ENCODE measurements around the gene TSPOAP1. TPM values are rescaled to one million over a fixed set of nuclear protein-coding genes. Genes with fewer than 3 reads are reported as not detected.

The TSPOAP1 gene
- polyA plus RNA-seq, 3 donors: 34.2 to 41.1 (median 38.8) TPM

DNA sequence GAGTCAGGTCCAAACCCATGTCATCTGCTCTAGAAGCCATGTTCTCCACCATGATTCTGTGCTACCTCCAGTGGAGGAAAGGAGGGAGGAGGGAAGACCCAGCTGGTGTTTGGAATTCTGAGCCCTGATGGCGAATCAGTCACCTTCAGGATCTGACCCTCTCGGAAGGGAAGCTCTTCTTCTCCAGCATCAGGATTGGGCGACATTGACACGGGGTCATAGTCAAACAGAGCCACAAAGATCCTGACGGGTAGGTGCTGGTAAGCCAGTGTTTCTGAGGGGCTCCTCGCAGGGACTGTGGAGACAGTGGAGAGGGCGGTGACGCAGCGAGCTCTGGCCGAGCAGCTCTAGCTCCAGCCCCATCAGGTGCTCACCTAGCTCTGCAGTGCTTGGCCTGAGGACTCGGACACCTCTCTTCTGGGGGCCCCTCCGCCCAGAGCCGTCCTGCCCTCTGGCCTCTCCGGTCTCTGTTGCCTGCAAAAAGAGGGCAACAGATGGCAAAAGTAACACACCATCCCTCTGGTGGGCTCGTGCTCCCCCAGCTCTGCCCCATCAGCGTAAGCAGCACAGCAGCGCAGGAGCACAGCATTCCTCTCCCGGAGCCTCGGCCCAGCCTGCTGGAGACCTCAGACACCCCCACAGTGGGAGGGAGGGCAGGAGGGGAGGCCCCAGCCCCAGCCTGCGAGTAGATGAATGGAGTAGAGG is 21.0 kb downstream of the TSPOAP1 start:
- no peak for DNase-seq (ENCODE audit: low read depth in 3 of 3, low spot score in 2 of 3)

DNA sequence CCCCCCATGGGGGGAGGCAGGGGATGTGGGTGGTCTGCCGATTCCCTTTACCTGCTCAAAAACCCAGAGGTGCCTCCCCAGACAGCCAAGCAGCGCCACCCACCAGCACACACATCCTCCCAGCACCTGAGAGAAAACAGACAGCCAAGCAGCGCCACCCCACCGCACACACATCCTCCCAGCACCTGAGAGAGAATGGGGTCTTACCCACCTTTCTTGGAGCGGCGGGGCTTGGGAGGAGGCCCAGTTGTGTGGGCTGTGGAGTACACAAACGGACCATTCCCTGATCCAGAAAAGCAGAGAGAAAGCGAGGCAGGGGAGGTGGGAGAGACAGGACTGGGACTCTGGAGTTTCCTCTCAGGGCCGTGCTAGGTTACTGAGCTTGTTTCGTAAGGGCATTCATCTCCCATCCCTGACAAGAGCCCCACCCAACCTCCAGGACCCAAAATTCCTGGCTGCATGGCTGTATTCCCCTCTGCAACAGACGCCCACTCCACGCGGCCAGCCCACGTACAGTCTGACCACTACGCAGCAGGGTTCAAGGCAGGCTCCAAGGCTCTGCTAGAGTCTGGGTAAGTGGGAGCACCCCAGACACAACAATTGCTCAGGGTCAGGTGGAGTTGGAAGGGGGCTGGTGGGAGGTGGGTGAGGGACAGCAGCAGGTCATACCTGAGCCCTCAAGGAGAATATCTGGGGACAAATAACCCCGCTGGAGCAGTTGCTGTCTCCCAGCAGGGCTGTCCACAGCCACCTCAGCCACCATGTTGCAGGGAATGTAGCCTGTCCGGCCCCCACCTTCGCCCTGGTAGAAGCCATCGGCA is 22.3 kb downstream of the TSPOAP1 start:
- no peak for DNase-seq (ENCODE audit: low read depth in 3 of 3, low spot score in 2 of 3)

DNA sequence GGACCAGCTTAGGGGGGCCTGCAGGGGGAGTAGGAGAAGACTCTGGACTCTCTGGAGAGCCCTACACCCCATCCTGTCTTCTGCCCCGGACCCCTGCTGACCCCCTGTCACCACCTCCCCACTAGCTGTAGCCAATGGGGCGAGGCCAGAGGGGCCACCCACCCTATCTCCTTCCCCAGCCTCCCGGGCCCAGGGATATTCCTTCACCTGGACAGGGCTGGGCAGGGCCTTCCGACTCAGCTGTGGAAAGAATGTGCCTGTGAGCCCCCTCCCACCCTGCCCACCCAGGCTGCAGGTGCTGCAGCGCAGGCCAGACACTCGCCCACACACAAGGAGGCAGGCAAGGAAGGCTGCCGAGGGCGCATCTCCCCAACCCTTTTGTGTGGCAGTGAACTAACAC is 23.0 kb downstream of the TSPOAP1 start:
- DNase-seq (ENCODE audit: low read depth in 3 of 3, low spot score in 2 of 3): no peak

DNA sequence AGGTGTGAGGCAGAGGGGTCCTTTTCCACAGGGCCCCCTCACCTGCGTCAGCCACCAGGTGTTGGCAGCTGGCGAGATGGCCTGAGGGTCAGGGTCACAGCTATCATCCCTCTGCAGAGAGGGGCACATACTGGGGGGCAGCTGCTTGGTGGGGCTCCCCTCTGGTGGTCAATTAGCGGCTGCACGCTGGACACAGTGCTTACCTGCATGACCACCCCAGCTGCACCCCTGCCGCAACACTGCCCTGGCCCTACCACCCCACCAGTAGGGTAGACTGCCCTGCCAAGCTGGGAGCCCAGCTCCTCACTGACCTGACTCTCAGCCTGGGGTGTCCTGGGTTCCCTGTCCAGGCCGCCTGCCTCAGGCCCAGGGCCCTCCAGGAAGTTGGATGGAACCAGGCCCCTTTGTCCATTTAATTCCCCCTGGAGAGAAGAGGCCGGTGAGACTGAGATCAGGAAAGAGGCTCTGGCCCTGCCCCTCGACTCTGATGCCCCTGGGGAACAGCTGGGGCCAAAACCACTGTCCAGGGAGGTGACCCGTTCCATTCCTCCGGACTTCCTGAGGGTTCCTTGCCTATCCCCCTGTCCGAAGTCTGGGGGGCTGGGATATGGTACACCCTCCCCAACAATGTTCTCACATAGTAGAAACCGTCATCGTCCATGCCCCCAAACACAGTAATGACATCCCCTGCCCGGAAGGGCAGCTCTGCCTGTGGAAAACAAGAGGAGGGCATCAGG is 23.7 kb downstream of the TSPOAP1 start:
- DNase-seq (ENCODE audit: low read depth in 3 of 3, low spot score in 2 of 3): no peak

DNA sequence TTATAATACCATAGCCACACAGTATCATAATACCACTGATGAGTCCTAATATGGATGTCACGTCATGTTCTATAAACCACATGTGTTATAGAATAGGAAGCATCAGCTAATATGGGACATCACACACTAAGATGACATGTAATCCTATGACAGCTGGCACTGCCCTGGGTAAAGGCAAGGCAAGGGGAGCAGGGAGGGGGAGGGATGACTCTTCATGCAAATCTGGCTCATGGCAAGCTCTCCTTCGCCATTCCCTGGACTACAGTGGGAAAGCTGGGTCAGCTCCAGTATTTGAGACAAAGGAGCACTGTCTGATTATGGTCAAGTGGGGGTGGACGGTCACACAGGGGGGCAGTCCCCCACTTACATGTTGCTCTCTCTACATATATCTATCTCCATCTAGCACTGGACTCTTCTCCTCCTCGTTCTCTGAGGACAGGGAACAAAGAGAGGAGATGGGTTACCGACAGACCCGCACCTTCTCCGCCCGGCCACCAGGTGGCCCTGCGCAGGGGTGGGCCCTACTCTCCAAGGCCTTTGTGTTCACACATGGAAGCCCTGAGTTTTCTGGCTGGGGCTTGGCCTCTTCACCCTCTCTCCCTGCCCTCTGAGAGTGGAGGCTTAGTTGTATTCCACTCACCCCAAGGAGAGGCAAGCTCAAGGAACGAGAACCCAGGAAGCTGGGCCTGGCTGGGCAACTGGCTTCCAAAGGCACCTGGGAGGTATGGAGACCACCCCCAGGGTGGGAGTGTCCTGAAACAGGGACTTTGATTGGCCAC is 24.4 kb downstream of the TSPOAP1 start:
- no peak for DNase-seq (ENCODE audit: low read depth in 3 of 3, low spot score in 2 of 3)

DNA sequence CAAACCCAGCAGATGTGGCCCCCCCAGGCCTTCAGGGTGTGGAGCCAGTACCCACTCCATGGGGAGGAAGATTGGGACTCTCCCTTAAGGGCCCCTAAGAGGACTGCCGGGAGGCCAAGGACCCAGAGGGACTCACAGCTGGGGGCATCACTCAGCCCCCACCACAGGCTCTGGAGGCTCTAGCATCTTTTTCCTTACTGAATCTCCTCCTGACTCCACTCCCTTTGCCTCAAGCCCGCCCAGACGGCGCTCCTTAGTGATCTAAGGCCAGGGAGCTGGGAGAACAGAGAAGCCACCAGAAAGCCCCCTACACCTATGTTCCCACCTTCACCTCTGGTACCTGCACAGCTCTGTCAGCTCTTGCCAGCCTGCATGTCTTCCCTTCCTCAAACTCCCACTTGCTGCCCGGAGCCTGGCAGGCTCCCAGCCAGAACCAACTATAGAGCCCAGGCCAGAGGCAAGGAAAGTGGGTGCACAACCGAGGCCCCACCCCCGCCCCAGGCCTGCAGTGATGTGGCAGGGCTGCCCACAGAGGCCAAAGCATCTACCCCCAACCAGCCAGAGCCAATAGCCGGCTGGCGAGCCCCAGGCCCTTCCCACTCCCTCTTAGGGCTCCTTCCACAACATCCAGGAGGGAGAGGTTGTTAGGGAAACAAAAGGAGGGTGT is 25.5 kb downstream of the TSPOAP1 start:
- no peak for DNase-seq (ENCODE audit: low read depth in 3 of 3, low spot score in 2 of 3)

DNA sequence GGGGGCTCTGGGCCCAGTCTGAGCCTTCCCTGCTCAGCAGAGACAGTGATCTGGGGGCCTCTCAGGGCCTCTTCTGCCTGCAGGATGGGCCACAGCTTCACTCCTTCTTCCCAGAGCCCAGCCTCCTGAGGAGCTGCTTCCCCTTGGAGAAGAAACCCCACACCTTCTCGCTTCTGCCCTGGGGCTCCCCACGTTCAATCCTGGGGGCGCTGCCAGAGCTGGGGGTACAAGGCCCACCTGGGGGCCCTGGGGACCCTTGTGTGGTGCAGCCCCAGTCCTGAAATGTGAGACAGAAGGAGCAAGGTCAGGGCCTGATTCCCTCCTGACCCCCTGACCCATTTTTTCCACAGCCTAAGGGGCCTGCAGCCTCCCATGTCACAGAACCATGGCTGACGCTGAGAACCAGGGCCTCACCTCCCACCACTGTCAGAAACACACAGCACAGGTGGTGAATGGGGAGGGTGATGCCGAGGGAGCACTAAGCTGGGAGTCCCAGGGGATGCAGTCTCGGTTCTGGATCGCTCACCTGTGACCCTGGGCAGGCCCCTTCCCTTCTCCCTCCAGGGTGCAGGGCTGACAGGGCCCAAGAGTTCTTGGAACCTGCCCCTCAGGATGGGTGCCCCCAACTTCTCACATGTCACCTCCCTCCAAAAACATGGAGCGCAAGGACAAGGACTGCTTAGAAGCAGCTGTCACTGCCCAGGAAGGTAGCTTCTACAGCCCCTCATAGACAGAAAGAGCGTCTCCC is 26.2 kb downstream of the TSPOAP1 start:
- no peak for DNase-seq (ENCODE audit: low read depth in 3 of 3, low spot score in 2 of 3)

DNA sequence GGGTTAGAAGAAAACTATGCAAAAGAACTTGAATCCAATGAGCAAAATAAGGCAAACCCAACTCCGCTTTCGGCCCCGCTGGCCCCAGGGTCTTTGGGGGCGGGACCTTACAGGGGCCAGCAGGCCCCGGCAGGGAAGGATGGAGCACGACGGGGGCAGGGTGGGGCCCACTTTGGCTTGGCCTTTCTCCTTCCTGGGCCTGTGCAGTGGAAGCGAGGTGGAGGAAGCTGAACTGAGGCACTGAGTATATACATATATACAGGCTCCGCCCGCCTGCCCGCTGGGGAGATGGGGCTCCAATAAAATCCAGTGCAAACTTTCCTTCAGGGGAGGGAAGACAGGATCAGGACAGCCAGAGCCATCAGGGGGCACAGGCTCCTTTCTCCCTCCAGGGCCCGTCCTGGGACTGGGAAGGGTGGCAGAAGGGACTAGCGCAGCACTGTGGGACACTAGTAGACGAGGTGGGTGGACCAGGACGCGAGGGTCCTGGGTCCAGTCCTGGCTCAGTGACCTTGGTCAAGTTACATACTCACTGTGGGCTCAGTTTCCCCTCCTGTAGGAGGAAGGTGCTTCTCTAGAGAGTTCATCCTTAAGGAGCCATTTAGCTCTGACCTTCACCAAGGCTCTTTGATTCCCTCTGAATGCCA is 27.0 kb downstream of the TSPOAP1 start:
- DNase-seq (ENCODE audit: low read depth in 3 of 3, low spot score in 2 of 3): no peak

DNA sequence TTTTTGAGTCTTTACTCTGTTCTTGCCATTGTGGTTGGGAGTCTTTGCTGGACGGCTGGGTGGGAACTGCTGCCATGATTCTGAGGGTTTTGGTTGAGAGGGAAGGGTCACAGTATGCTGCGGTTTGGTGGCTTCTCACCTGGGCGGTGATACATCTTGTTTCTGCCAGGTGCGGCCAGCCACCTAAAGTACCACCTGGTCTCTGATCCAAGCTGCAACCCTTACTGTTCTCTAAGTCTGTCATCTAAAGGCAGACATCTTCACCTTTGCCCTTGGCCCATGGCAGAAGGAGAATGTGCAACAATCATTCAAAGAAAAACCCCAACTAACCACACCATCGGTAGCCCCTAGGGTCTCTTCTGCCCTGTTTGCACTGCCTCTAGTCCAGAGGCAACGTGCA is 28.3 kb downstream of the TSPOAP1 start:
- no peak for DNase-seq (ENCODE audit: low read depth in 3 of 3, low spot score in 2 of 3)

DNA sequence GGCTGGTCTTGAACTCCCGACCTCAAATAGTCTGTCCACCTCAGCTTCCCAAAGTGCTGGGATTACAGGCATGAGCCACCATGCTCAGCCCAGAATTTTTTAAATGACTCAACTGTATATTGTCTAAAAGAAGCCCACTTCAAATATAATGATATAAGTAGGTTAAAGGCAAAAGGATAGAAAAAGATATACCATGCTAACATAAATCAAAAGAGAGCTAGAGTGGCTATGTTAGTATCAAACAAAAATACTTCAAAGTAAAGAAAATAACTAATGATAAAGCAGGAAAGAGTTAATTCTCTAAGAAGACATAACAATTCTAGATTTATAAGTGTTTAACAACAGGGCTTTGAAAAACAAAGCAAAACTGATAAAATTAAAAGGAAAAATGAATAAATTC is 34.6 kb downstream of the TSPOAP1 start:
- no peak for DNase-seq (ENCODE audit: low read depth in 3 of 3, low spot score in 2 of 3)

DNA sequence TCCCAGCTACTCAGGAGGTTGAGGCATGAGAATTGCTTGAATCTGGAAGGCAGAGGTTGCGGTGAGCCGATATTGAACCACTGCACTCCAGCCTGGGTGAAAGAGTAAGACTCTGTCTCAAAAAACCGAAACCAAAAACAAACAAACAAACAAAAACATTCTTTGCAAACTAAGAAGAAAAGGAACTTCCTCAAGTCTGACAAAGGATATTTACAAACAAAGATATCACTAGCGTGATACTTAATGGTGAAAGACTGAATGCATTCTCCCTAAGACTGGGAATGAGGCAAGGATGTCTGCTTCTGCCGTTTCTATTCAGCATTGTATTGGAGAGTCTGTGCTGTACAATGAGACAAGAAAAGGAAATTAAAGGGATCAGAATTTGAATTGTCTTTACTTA is 37.3 kb downstream of the TSPOAP1 start:
- no peak for DNase-seq (ENCODE audit: low read depth in 3 of 3, low spot score in 2 of 3)

DNA sequence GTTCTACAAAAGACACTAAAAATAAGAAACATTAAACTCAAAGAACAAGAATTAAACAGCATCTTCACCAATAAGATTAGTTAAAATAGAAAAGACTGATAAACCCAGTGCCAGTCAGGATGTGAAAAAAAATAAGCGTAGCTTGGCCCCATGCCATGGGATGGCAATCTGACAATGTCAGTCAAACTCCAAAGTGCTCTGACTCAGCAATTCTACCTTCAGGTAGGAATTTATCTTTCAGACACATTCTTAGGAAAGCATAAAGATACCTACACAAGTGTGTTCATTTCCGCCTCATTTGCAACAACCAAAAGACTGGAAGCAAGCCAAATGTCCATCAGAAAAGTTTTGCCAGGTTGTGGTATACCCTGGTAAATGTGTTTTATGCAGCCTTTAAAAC is 38.7 kb downstream of the TSPOAP1 start:
- DNase-seq (ENCODE audit: low read depth in 3 of 3, low spot score in 2 of 3): no peak

DNA sequence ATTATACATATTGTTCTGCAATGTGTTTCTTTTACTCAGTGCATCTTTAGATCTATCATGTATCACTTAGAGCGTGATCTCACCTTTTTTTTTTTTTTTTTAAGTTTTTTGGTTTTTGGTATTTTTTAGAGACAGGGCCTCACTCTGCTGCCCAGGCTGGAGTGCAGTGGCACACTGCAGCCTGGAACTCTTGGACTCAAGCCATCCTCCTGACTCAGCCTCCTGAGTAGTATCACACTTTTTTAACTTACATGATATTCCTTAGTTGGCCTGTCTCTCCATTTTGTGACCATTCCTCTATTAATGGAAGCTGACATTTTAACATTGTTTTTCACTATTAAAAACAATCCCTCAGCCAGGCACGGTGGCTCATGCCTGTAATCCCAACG is 43.2 kb downstream of the TSPOAP1 start:
- DNase-seq (ENCODE audit: low read depth in 3 of 3, low spot score in 2 of 3): no peak

DNA sequence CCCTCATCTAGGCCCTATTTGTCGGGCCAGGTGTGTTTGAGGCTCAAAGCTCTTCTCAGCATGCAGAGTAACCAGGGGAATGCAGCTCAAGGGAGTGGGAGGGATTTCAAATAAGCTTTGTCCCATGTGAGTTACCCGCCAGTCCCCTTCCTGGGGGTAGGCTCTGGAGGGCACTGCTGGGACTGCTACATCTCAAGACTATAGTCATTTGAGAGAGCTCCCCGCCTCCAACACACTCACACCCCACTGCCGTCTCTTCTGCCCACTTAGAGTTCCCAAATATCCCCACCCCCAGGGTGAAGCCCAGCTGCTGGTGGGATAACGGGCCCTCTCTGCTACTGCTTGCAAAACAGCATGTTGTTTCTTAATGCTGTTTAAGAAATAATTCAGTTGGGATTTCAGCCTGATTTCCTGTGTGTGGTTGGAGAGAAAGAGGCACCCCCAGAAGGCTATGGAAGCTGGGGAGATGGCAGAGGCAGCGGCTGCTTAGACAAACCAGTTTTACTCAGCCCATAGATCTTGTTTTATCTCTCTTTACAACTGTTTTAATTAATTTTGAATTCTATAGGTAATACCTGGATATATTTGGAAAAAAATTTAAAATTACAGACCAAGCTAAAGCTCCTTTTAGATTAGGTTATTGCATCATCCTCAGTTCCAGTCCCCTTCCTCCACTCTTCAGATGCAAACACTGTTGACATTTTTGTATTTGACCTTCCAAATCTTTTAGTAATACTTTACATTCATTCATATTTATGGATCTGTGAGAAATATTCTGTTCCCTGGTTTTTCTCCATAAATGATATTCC is 43.8 kb downstream of the TSPOAP1 start:
- DNase-seq (ENCODE audit: low read depth in 3 of 3, low spot score in 2 of 3): no peak

DNA sequence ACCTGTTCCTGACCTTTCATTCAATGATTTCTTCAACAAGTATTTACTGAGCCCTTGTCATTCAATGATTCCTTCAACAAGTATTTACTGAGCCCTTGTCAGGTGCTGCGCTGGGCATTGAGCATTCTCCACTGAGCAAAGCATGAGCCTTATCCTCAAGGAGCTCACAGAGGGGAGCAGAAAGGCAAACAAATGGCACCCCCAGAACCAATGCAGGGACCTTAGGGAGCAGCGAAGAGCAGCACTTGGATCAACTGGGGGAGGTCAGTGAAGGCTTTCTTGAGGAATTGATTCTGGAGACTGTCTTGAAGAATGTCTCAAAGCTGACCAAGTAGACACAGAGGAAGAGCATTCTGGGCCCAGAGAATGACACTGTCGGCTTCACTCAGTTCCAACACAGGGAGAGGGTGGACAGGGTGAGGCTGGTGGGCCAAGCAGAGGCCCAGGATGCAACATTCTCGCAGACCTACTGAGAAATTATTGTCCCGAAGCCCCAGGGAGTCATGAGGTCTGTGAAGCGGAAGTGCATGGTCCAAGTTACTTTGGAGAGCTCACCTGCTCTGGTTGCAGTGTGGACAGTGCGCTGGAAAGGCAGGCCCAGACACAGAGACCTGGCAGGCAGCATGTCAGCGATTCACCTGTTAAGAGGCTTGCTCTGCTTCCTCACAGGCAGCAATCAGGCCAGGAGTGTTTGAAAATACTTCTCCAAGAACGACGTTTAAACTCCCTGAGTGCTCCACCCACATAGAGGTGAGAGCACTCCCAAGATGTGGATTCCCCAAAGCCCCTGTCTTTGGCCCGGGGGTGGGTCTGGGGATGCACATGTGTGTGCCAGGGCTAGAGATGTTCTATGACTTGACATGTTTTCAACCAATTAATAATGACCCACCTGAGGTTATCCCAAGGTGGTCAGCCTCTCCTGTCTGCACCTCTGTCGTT is 44.7 kb downstream of the TSPOAP1 start:
- no peak for DNase-seq (ENCODE audit: low read depth in 3 of 3, low spot score in 2 of 3)

DNA sequence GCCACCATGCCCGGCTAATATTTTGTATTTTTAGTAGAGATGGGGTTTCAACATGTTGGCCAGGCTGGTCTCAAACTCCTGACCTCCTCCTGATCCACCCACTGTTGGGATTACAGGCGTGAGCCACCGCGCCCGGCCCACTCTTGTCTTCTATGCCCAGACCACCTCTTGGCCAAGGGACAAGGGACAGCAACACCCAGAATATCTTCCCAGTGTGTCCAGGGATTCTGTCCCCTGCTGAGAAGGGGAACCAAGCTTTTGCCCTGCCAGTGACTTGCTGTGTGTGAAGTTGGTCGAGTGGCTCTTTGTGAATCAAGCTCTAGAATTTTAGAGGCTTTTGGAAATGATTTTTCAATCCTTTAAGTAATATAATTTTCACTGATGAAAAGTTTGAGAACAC is 46.2 kb downstream of the TSPOAP1 start:
- DNase-seq (ENCODE audit: low read depth in 3 of 3, low spot score in 2 of 3): no peak

DNA sequence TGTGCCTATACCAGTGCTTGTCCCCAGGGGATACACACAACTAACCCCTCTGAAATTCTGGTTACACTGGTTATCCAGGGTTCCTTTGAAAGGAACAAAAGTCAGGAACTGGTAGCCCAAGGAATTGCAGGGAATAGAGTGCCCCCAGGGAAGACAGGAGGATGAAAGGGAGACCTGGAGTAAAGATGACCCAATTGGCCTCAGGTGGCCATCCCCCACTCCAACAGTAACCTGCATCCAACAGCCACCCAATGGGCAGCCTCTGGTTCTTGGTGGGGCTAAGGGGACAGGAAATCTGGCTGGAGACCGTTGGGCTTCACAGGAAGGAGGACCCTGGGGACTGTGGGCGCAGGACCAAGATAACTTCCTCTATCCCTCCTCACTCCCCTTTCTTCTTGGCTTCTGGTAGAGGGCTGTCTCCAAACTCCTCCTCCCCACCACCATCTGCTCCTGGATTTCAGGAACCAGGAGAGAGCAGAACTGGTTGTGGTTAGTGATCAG is 47.0 kb downstream of the TSPOAP1 start:
- DNase-seq (ENCODE audit: low read depth in 3 of 3, low spot score in 2 of 3): no peak

All from right renal cortex interstitium (tissue), 3 donors.